Fibroblast of skin of abdomen (primary cell): ENCODE data around the gene ULK3.
A peak's percentile ranks its signal among the peaks of the same experiment; 100 is the strongest.

Source experiments
- DNase-seq: peaks from one replicate; pipeline ENCODE4 v3.0.0-alpha.2; 2013

Gene ULK3

GRCh38 chr15:74867466-74868038, 24.6 kb upstream of the ULK3 start:
- DNase-seq: no peak

DNA sequence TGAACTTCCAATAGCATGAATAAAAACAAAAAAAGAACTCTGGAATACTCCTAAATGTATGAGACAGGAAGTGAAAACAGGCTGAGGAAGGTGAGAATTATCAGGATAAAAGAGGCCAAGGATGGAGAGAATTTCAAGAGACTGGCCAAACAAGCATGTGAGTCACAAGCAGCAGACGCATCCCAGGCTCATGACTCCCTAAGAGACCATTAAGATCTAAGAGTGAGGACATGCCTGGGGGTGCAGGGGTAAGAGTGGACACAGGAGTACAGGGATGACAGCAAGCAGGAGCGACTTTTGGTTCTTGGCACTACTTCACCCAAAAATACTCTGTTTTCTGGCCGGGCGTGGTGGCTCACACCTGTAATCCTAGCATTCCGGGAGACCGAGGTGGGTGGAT, 23.1 kb upstream of the ULK3 start:
- DNase-seq: peak; percentile 51

DNA sequence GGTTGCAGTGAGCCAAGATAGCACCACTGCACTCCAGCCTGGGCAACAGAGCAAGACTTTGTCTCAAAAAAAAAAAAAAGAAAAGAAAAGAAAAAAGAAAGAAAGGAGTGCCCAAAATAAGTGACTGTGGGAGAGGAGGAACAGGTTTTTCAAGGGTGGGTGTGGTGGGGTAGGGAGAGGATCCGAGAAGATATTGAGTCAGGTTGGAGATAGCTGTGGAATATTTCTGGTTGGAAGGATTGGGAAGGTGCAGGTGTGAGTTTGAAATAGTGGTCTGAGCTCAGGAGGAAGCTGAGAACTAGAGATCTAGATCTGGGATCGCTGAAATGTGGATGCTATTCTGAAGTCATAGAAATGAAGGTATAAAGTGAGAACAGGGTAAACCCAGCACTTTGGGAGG, 22.4 kb upstream of the ULK3 start:
- DNase-seq: no peak

DNA sequence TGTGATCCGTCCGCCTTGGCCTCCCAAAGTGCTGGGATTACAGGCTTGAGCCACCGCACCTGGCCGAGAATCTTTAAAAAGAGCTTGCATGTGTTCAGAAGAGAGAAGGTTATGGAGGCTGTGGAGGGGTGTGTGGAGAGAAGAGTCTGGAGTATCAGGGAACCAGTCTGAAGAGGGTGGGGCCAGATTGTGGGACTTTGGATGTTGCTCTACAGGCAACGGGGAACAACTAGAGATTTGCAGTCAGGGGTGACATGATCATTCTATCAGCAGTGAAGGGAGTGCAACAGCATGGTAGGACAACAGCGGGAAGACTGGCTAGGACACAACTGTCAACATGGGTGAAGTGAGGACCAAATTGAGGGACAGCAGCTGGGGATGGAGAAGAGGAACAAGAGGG, 21.3 kb upstream of the ULK3 start:
- DNase-seq: no peak

- no peak for DNase-seq
Observed at GRCh38 chr15:74863239-74864056, 20.5 kb upstream of the ULK3 start.

GRCh38 chr15:74858369-74858740, 15.4 kb upstream of the ULK3 start:
- no peak for DNase-seq

DNA sequence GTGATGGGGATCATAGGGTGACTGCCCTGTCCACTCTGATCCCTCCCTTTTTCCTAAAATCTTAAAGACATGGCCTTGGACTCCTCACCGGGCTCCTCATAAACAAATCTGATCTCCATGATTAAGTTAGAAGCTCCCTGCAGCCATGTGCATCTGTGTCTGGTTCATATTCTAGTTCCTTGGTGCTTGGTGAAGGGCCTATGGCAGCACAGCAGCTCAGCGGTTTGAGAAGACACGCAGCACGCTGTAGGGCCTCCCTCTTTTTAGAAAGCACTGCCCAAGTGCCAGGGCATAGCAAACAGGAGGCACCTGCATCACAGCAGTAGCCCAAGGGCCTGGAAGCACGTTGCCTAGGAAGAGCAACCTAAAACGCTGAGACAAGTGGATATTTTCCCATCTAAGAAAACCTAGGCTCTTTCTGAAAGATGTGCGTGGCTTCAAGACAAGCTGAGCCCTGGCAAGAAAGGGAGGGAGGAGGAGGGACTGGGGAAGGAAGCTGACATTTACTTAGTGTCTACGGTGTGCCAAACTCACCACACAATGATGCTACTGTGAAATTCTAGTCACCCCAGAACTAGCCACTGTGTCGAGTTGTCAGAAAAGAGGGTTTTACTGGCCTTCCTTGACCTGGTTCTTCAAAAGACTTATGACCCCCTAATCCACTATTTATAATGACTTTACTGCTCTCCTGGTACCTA, 14.9 kb upstream of the ULK3 start:
- DNase-seq: no peak

DNA sequence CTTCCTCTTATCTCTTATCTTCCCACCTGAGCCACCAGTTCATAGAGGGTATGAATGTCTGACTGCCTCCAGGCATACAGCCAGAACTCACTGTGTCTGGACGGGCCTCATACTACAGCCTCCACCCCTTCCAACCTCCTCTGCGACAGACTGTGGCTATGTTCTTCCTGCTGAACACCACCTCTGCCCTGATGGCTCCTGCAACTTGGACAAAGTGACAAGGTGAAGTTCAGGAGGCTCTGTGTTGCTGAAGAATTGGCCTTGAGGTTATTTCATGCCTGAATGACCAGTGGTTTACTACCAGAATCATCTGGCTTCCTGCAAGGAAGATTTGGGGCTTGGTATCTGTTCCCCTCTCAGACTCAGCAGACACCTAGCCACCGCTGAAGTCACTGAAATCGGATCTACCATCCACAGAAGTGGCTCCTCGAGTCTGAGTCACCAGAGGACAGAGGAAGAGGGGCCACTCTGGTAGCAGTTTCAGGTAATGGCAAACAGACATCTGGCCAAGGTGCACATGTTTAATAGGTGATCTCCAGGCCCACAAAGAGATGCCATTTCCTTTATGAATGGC, 14.2 kb upstream of the ULK3 start:
- DNase-seq: no peak

GRCh38 chr15:74856537-74856936, 13.6 kb upstream of the ULK3 start:
- DNase-seq: no peak

DNA sequence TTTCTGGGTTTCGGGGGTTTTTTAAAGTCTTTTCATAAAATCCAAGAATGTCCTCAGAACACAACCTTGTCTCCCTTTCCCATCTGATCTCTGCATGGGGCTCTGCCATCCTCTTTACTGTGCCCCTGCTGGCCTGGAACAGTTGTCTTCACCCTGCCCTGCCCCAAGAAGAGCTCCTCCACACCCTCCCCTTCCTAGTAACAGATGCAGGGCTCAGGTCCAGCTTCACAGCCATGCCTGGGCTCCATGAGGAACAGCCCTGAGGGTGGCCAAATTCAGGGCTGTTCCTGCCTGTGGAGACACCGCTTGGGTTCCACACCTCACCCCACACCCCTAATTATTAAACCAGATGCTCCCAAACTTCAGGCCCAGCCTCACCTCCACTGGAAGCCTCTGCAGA, 12.9 kb upstream of the ULK3 start:
- no peak for DNase-seq

DNA sequence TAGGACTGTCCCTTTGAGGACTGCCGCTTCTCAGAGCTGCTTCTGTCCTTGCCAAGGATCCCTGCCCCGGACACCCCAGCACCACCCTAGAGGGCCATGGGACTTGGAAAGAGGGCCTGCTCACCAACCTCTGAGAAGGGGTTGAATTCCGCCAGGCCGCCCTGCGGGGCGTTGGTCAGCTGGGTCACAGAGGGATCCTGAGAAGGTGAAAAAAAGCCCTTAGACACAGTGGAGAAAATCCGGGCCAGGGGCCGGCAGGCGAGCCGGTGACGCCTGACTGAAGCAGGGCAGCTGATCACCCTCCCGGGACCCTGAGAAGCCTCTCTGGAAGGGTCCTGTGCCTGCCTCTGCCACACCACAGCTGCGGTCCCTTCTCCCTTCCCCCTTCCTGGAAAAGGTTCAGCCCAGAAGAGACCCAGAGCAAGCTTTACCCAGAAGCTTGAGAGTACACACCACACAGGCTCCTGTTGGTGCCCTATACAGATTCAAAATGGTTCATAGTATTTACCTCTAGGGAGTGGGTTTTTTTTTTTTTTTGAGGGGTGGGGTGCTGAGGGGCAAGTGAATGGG, 11.6 kb upstream of the ULK3 start:
- no peak for DNase-seq

GRCh38 chr15:74851960-74852359, 9.0 kb upstream of the ULK3 start:
- no peak for DNase-seq

DNA sequence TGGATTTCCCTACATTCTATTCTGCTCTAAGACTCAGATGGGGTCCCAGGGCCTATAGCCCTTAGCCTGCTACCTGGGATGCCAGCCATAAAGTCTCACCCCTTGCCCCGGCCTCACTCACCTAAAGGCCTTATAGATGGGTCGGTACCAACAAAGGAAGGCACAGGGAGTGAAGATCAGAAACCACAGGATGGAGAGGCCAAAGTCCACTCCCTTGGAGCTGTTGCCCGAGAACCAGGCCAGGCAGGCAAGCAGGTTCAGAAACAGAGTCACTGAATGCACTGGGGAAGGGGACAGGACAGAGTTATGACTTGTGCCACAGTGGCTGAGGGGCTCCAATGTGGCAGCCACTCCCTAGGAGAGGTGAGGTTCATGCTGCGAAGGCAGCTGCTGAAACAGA, 7.4 kb upstream of the ULK3 start:
- DNase-seq: no peak

DNA sequence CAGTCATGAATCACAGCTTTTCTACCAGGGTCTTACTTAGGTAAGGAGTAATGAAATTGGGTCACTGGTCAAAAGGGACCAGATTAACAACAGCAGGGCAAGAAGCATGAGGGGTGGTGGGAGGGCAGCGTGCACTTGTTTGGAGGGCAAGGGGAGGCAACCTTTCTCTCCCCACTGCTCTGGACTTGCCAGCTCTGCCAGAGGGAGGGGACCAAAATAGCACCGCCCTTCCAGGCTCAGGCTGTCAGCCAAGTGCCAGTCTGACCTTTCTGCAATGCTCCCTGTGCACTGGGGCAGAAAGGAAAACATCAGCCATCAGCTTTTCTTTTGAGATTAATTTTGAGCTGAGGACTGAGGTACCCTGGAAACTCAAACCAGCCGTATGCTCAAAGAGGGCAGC, 4.5 kb upstream of the ULK3 start:
- DNase-seq: no peak

DNA sequence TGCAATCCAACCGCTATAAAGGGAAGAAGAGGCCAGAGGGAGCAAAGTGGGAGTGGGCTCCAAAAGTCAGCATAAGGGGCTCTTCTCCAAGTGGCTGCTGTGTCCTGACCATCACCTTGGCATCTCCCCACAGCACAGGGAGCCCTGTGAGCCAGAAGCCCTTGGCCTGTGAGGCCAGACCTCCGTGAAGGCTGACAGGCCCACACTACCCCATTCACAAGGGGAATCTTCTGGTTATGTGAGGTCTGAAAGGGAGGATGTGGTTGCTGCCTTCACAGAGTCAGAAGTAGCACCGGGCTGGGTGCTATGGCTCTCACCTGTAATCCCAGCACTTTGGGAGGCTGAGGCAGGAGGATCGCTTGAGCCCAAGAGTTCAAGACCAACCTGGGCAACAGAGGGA, 2.6 kb upstream of the ULK3 start:
- no peak for DNase-seq

DNA sequence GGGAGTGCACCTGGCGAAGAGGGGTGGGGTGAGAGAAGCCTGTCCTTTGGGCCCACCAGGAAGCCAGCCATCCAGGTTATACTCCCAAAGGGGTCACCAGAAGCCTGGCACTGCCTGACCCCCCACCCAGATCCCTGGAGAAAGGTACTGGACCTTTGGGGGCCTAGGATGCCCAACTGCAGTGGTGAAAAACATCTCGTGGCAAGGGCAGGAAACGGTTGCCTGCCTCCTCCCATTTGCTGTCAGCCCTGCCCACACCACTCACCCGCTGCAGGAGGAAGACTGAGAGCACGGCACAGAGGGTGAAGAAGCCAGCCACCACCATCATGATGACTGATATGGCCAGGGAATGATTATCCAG, 2.2 kb upstream of the ULK3 start:
- DNase-seq: no peak

GRCh38 chr15:74844319-74845207, 1.6 kb upstream of the ULK3 start:
- DNase-seq: no peak

GRCh38 chr15:74843891-74844299, 939 bp upstream of the ULK3 start:
- DNase-seq: no peak

DNA sequence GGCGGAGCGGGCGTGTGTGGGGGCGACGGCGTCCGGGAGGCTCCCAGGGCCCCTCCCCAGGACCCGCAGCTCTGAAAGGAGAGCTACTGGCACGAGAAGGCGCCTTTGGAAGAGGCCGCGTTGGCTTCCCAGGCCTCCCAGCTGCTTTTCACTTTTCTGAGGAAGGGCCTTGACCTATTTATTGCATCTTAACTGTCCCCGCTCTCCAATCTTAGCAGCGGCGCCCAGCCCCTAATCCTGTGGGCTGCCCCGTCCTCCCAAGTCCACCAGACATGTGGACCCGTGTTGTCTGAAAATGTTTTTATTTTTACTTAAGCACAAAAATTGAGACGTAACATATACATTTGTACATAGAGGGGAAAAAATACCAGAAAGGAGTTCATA, 481 bp upstream of the ULK3 start:
- DNase-seq: no peak

GRCh38 chr15:74841891-74842373, 1.0 kb downstream of the ULK3 start:
- DNase-seq: no peak

- DNase-seq: no peak
Observed at GRCh38 chr15:74840851-74841775, 1.8 kb downstream of the ULK3 start.
